T-helper 2 cell treated with Interferon-gamma antibody and Interleukin-4, amounts not matched to agents 5 μg/mL and 100 μg/mL, for 36 hours (primary cell): Measurements from ENCODE around the gene TRAK1.
"Not testable (repeated sequence)": the region's sequence is repeated elsewhere in the genome, so short reads cannot be mapped to it uniquely, and the experiment has no call there.

Experiments
- DNase-seq: peaks from one replicate; pipeline ENCODE4 v3.0.0; 2021; ENCODE audit warnings: low spot score
- H3K27ac Mint-ChIP-seq: one replicate; pipeline ENCODE4 v1.8.0; 2021; ENCODE audit warnings: mild to moderate bottlenecking, mixed read lengths
- H3K27me3 Mint-ChIP-seq: one replicate; pipeline ENCODE4 v1.8.0; 2021; ENCODE audit warnings: low read depth, mixed read lengths
- H3K36me3 Mint-ChIP-seq: one replicate; pipeline ENCODE4 v1.8.0; 2021; ENCODE audit warnings: low read depth, mixed read lengths
- H3K4me1 Mint-ChIP-seq: one replicate; pipeline ENCODE4 v1.8.0; 2021; ENCODE audit warnings: low read depth, mixed read lengths
- H3K4me3 Mint-ChIP-seq: one replicate; pipeline ENCODE4 v1.8.0; 2022; ENCODE audit warnings: mild to moderate bottlenecking, moderate library complexity, mixed read lengths
- H3K9me3 Mint-ChIP-seq: one replicate; pipeline ENCODE4 v1.8.0; 2021; ENCODE audit warnings: mixed read lengths

TRAK1 gene

GRCh38 chr3:42090973-42091731 lies at the start of gene TRAK1:
TSS of gene TRAK1 (plus strand) at chr3:42091357. CDS start at chr3:42091470, 113 bp downstream.
- Mint-ChIP-seq H3K36me3 (peaks cover 37% of the 10 kb centered on the region), H3K4me1 (peaks cover 22% of the 10 kb centered on the region), H3K4me3 (no peak within 1 kb of the TSS), H3K27ac (peak within 1 kb of the TSS; percentile 58), H3K9me3 (peaks cover 5% of the 10 kb centered on the region), H3K27me3 (no peaks in the 10 kb centered on the region)
- no peak for DNase-seq

- Mint-ChIP-seq H3K36me3 (peaks cover 3% of the 10 kb centered on the region), H3K4me1 (peaks cover 10% of the 10 kb centered on the region), H3K27ac (no peak overlapping the region), H3K4me3 (no peak overlapping the region), H3K27me3 (no peaks in the 10 kb centered on the region), H3K9me3 (no peaks in the 10 kb centered on the region)
- DNase-seq = no peak
Observed at GRCh38 chr3:42042747-42043098, 48.4 kb upstream of the TRAK1 start.

GRCh38 chr3:42043099-42043813 lies 47.9 kb upstream of the TRAK1 start:
- Mint-ChIP-seq H3K27ac (no peak overlapping the region), H3K9me3 (no peaks in the 10 kb centered on the region), H3K4me1 (peaks cover 15% of the 10 kb centered on the region), H3K27me3 (no peaks in the 10 kb centered on the region), H3K4me3 (no peak overlapping the region), H3K36me3 (peaks cover 3% of the 10 kb centered on the region)
- DNase-seq = no peak

GRCh38 chr3:42045708-42046243 lies 45.4 kb upstream of the TRAK1 start:
- H3K4me3 Mint-ChIP-seq = no peak overlapping the region
- no peaks in the 10 kb centered on the region for H3K27me3 Mint-ChIP-seq
- H3K9me3 Mint-ChIP-seq = no peaks in the 10 kb centered on the region
- peaks cover 21% of the 10 kb centered on the region for H3K4me1 Mint-ChIP-seq
- no peak for DNase-seq
- H3K36me3 Mint-ChIP-seq = peaks cover 2% of the 10 kb centered on the region
- H3K27ac Mint-ChIP-seq = no peak overlapping the region

GRCh38 chr3:42048526-42048925 lies 42.6 kb upstream of the TRAK1 start:
- peaks cover 25% of the 10 kb centered on the region for H3K4me1 Mint-ChIP-seq
- not testable (repeated sequence) for H3K36me3 Mint-ChIP-seq, DNase-seq, H3K9me3 Mint-ChIP-seq, H3K27me3 Mint-ChIP-seq
- H3K27ac Mint-ChIP-seq = peak overlapping the region; percentile 38
- H3K4me3 Mint-ChIP-seq = peak overlapping the region; percentile 24

GRCh38 chr3:42050126-42050525 lies 41.0 kb upstream of the TRAK1 start:
- Mint-ChIP-seq H3K27ac (no peak overlapping the region), H3K9me3 (no peaks in the 10 kb centered on the region), H3K27me3 (no peaks in the 10 kb centered on the region), H3K4me1 (peaks cover 18% of the 10 kb centered on the region), H3K36me3 (no peaks in the 10 kb centered on the region), H3K4me3 (no peak overlapping the region)
- DNase-seq = no peak

- Mint-ChIP-seq H3K4me3 (no peak overlapping the region), H3K27ac (no peak overlapping the region), H3K36me3 (peaks cover 3% of the 10 kb centered on the region), H3K4me1 (peaks cover 18% of the 10 kb centered on the region), H3K9me3 (no peaks in the 10 kb centered on the region), H3K27me3 (no peaks in the 10 kb centered on the region)
- no peak for DNase-seq
Observed at GRCh38 chr3:42051384-42052131, 39.6 kb upstream of the TRAK1 start.

- peaks cover 3% of the 10 kb centered on the region for H3K36me3 Mint-ChIP-seq
- peaks cover 18% of the 10 kb centered on the region for H3K4me1 Mint-ChIP-seq
- H3K9me3 Mint-ChIP-seq = no peaks in the 10 kb centered on the region
- no peaks in the 10 kb centered on the region for H3K27me3 Mint-ChIP-seq
- H3K27ac Mint-ChIP-seq = no peak overlapping the region
- no peak for DNase-seq
- H3K4me3 Mint-ChIP-seq = no peak overlapping the region
Observed at GRCh38 chr3:42052132-42052483, 39.0 kb upstream of the TRAK1 start.

GRCh38 chr3:42052484-42053351 lies 38.4 kb upstream of the TRAK1 start:
- no peaks in the 10 kb centered on the region for H3K27me3 Mint-ChIP-seq
- no peak for DNase-seq
- no peaks in the 10 kb centered on the region for H3K9me3 Mint-ChIP-seq
- no peak overlapping the region for H3K4me3 Mint-ChIP-seq
- peaks cover 3% of the 10 kb centered on the region for H3K36me3 Mint-ChIP-seq
- no peak overlapping the region for H3K27ac Mint-ChIP-seq
- peaks cover 15% of the 10 kb centered on the region for H3K4me1 Mint-ChIP-seq

- no peak overlapping the region for H3K4me3 Mint-ChIP-seq
- peaks cover 3% of the 10 kb centered on the region for H3K36me3 Mint-ChIP-seq
- DNase-seq = no peak
- peaks cover 8% of the 10 kb centered on the region for H3K4me1 Mint-ChIP-seq
- no peaks in the 10 kb centered on the region for H3K9me3 Mint-ChIP-seq
- no peaks in the 10 kb centered on the region for H3K27me3 Mint-ChIP-seq
- no peak overlapping the region for H3K27ac Mint-ChIP-seq
Observed at GRCh38 chr3:42053476-42053875, 37.7 kb upstream of the TRAK1 start.

GRCh38 chr3:42055291-42055690 lies 35.9 kb upstream of the TRAK1 start:
- H3K27me3 Mint-ChIP-seq = no peaks in the 10 kb centered on the region
- H3K9me3 Mint-ChIP-seq = no peaks in the 10 kb centered on the region

GRCh38 chr3:42056840-42057239 lies 34.3 kb upstream of the TRAK1 start:
- Mint-ChIP-seq H3K27me3 (no peaks in the 10 kb centered on the region), H3K9me3 (no peaks in the 10 kb centered on the region), H3K4me1 (peaks cover 7% of the 10 kb centered on the region), H3K4me3 (no peak overlapping the region), H3K36me3 (peaks cover 3% of the 10 kb centered on the region), H3K27ac (no peak overlapping the region)
- no peak for DNase-seq

More at GRCh38 chr3:42055291-42055690, 35.9 kb upstream of the TRAK1 start:
- Mint-ChIP-seq H3K4me3 (no peak overlapping the region), H3K4me1 (peaks cover 9% of the 10 kb centered on the region), H3K27ac (no peak overlapping the region), H3K36me3 (peaks cover 3% of the 10 kb centered on the region)
- no peak for DNase-seq

GRCh38 chr3:42057561-42058211 lies 33.5 kb upstream of the TRAK1 start:
- Mint-ChIP-seq H3K9me3 (no peaks in the 10 kb centered on the region), H3K36me3 (peaks cover 3% of the 10 kb centered on the region), H3K27me3 (no peaks in the 10 kb centered on the region), H3K27ac (no peak overlapping the region), H3K4me3 (no peak overlapping the region), H3K4me1 (peaks cover 5% of the 10 kb centered on the region)
- DNase-seq = no peak
